Activated B cell treated with CpG ODN at 0.5 μM for 24 hours (primary cell): ENCODE measurements around the gene MACROD2. TPM values are rescaled to one million over a fixed set of nuclear protein-coding genes. Genes with fewer than 3 reads are reported as not detected.
"Not testable (repeated sequence)": the region's sequence is repeated elsewhere in the genome, so short reads cannot be mapped to it uniquely, and the experiment has no call there.

ENCODE experiments used
- ATAC-seq: fragments of 200-7000 bp; cut with Tn5 transposase; one replicate; pipeline ENCODE4 v1.10.0; 2021; ENCODE audit warnings: low read depth, mild to moderate bottlenecking, moderate library complexity
- CTCF ChIA-PET: fragments of 350-600 bp; sonication (Branson Sonifier 250); formaldehyde crosslinking; loops from one replicate; lab custom pipeline; 2021; ENCODE audit warnings: antibody characterized with exemption; lab: Charles Lee
- POLR2A ChIA-PET: fragments of 350-600 bp; sonication (Branson Sonifier 250); formaldehyde crosslinking; loops from one replicate; lab custom pipeline; 2021; ENCODE audit warnings: antibody characterized with exemption; lab: Charles Lee
- DNase-seq: peaks from one replicate; pipeline ENCODE4 v3.0.0; 2022
- H3K27ac Mint-ChIP-seq: one replicate; pipeline ENCODE4 v1.8.0; 2020; ENCODE audit warnings: mixed read lengths
- H3K27me3 Mint-ChIP-seq: one replicate; pipeline ENCODE4 v1.8.0; 2021; ENCODE audit warnings: mixed read lengths
- H3K36me3 Mint-ChIP-seq: one replicate; pipeline ENCODE4 v1.8.0; 2021; ENCODE audit warnings: low read depth, mixed read lengths
- H3K4me1 Mint-ChIP-seq: one replicate; pipeline ENCODE4 v1.8.0; 2021; ENCODE audit warnings: mixed read lengths
- H3K4me3 Mint-ChIP-seq: one replicate; pipeline ENCODE4 v1.8.0; 2020; ENCODE audit warnings: mild to moderate bottlenecking, mixed read lengths
- H3K9me3 Mint-ChIP-seq: one replicate; pipeline ENCODE4 v1.8.0; 2020; ENCODE audit warnings: mixed read lengths
- CTCF ChIP-seq: fragments of 200-600 bp; IDR thresholded peaks from one replicate; pipeline ENCODE4 v1.8.0; 2022; ENCODE audit warnings: antibody characterized with exemption, mild to moderate bottlenecking
- intact Hi-C: fragments of 100-400 bp; cut with micrococcal nuclease; formaldehyde crosslinking; loops from one replicate; pipeline ENCODE4 v1.15.1; 2024
- total RNA-seq: library from RNA; stranded (reverse); gene quantifications from 2 replicates; pipeline ENCODE4 v1.2.3, GENCODE V29; 2022

Gene MACROD2
- total RNA-seq, 1 donor from 2014 or later, result 55.1 TPM

DNA sequence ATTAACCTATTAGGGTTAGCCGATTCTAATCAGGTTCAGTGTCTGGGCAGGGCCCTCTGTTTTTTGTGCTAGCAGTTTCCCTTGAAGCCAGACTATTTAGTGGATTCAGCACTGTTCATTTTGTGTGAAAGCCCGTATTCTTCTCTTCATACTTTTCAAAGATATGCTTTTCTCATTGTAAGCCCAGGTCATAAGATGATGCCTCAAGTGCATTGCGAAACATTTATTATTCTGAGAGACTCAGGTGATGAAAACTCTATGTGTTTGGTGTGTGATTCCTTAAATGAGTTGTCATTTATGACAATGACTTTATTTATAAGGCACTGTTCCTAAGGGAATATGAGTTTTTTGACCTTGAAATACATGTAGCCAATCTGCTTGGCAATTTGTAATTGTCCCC, 1193.1 kb downstream of the MACROD2 start:
- ATAC-seq (no peak), DNase-seq (no peak)
- Mint-ChIP-seq H3K4me1 (peaks cover 9% of the 10 kb centered on the region), H3K4me3 (no peak overlapping the region), H3K9me3 (no peaks in the 10 kb centered on the region), H3K27me3 (no peaks in the 10 kb centered on the region), H3K36me3 (no peaks in the 10 kb centered on the region), H3K27ac (no peak overlapping the region)
- POLR2A ChIA-PET, result no interaction called here
- CTCF ChIA-PET, result no interaction called here
- no peak for TF ChIP-seq CTCF
- intact Hi-C loops, result no loop called here

DNA sequence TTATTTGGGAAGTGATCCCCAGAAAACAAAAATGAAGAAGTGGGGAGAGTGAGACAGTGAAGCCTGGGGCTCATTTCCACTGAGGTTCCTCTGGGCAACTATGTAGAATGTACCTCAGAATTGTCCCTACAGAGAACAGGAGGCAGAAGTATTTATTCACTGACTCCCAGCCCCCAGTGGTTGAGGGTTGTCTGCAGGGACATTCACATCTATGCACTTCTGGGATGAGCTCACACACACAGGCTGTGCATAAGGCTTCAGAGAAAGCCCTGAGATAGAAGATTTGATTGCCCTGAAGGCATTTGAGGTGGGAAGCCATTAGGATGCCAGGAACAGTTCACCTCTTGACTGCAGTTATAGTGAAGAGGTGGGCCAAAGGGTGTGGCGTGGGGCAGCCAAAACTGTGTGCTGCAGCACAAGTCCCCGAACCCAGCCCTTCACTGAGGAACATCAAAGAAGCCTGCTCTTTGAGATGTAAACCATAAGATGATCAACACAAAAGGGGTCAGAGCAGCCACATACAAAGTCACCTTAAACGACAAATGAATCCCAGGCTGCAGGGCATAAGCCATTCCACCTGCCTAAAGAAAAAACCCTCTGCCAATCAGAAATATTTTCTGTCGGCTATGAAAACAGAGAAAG, 1195.9 kb downstream of the MACROD2 start:
- DNase-seq, result no peak
- no peaks in the 10 kb centered on the region for H3K27me3 Mint-ChIP-seq
- H3K4me1 Mint-ChIP-seq, result peaks cover 18% of the 10 kb centered on the region
- no peaks in the 10 kb centered on the region for H3K36me3 Mint-ChIP-seq
- no peaks in the 10 kb centered on the region for H3K9me3 Mint-ChIP-seq
- intact Hi-C loops, result loop anchor here (10.0 kb wide), 1 partner anchor 374 kb away; no protein-coding TSS in a partner anchor
- H3K4me3 Mint-ChIP-seq, result no peak overlapping the region
- no peak for TF ChIP-seq CTCF
- no peak for ATAC-seq
- ChIA-PET CTCF (no interaction called here), POLR2A (no interaction called here)
- no peak overlapping the region for H3K27ac Mint-ChIP-seq

GRCh38 chr20:15195378-15195777, 1200.1 kb downstream of the MACROD2 start:
- ATAC-seq (no peak), DNase-seq (no peak)
- POLR2A ChIA-PET, result no interaction called here
- H3K27me3 Mint-ChIP-seq, result no peaks in the 10 kb centered on the region
- intact Hi-C loops, result loop anchor here (2.0 to 10.0 kb wide), 2 partner anchors 33 to 369 kb away; no protein-coding TSS in a partner anchor
- CTCF ChIA-PET, result no interaction called here
- no peak for TF ChIP-seq CTCF
- no peak overlapping the region for H3K27ac Mint-ChIP-seq
- H3K9me3 Mint-ChIP-seq, result no peaks in the 10 kb centered on the region
- no peak overlapping the region for H3K4me3 Mint-ChIP-seq
- no peaks in the 10 kb centered on the region for H3K36me3 Mint-ChIP-seq
- peaks cover 29% of the 10 kb centered on the region for H3K4me1 Mint-ChIP-seq

DNA sequence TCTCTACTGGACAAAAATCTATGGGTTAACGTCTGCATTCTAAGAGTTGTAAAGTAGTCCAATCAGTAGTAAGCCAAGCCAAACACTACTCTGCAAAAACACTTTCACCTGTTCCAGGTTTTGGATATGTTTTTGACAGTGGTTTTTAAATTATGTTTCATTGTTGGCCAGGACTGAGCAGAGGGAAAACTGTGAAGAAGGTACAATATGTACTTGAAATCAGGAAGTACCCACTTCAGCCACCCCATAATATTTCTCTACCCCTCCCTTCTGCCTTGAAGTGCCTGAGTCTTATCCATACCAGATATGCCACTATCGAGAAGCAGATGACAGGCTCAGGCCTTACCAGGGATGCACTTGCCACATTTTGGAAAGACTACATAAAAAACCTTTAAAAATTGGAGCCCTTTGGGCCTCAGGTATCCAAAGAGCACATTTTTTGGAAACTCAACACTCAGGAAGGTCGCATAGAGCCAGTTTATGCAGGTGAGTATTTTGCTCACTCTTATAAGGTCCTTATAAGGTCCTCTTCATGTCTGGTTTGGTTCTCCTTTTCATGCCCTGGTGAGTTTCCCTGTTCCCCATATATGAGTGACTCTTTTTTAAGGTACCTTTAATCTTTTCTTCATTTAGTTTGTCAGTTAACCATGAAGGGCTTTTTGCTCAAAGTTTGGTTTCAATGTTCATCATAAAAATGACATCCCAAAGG, 1201.4 kb downstream of the MACROD2 start:
- no peaks in the 10 kb centered on the region for H3K36me3 Mint-ChIP-seq
- H3K27ac Mint-ChIP-seq, result peak overlapping the region; percentile 75
- intact Hi-C loops, result loop anchor here (10.0 kb wide), 1 partner anchor 368 kb away; no protein-coding TSS in a partner anchor
- no peak for TF ChIP-seq CTCF
- H3K27me3 Mint-ChIP-seq, result no peaks in the 10 kb centered on the region
- DNase-seq (no peak), ATAC-seq (peak; percentile 87)
- ChIA-PET POLR2A (no interaction called here), CTCF (no interaction called here)
- H3K4me3 Mint-ChIP-seq, result peak overlapping the region; percentile 9
- H3K4me1 Mint-ChIP-seq, result peaks cover 31% of the 10 kb centered on the region
- H3K9me3 Mint-ChIP-seq, result no peaks in the 10 kb centered on the region

DNA sequence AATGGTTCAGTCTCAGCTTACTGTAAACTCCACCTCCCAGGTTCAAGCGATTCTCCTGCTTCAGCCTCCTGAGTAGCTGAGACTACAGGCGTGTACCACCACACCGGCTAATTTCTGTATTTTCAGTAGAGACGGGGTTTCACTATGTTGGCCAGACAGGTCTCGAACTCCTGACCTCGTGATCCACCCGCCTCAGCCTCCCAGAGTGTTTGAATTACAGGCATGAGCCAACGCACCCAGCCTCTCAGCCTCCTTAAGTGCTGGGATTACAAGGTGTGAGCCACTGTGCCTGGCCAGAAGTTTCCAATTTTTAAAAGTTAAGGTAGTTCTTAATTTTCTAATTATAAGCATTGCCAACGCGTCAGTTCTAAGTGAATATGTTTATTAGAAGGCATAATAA, 1202.7 kb downstream of the MACROD2 start:
- intact Hi-C loops, result loop anchor here (10.0 kb wide), 1 partner anchor 367 kb away; no protein-coding TSS in a partner anchor
- CTCF ChIA-PET, ATAC-seq, H3K36me3 Mint-ChIP-seq, H3K27ac Mint-ChIP-seq, POLR2A ChIA-PET, H3K27me3 Mint-ChIP-seq, H3K9me3 Mint-ChIP-seq, DNase-seq, H3K4me3 Mint-ChIP-seq: not testable (repeated sequence)
- peaks cover 31% of the 10 kb centered on the region for H3K4me1 Mint-ChIP-seq
